ENCODE data around the gene AKAP12. TPM values are rescaled to one million over a fixed set of nuclear protein-coding genes. Genes with fewer than 3 reads are reported as not detected.

The AKAP12 gene
- total RNA-seq, 1 donor from 2014 or later, result 53.9 TPM

GRCh38 chr6:151205721-151206600 lies 33.8 kb upstream of the AKAP12 start:
- no peaks in the 10 kb centered on the region for H3K27me3 ChIP-seq
- H3K4me1 ChIP-seq, result no peaks in the 10 kb centered on the region
- no peak overlapping the region for H3K4me3 ChIP-seq
- no peak for TF ChIP-seq CTCF (IDR thresholded peaks at IDR 0.05)
- H3K27ac ChIP-seq, result no peak overlapping the region
- H3K9me3 ChIP-seq, result peaks cover 0 to 6% of the 10 kb centered on the region in 2 donors
- intact Hi-C loops (cut with DNase I), result no loop called here
- H3K36me3 ChIP-seq, result no peaks in the 10 kb centered on the region
- DNase-seq (ENCODE audit: low spot score in 2 of 2), result no peak

- no peak for TF ChIP-seq CTCF (IDR thresholded peaks at IDR 0.05)
- H3K36me3 ChIP-seq, result no peaks in the 10 kb centered on the region
- no peak overlapping the region for H3K27ac ChIP-seq
- peaks cover 0 to 8% of the 10 kb centered on the region in 2 donors for H3K9me3 ChIP-seq
- intact Hi-C loops (cut with DNase I), result no loop called here
- no peak for DNase-seq (ENCODE audit: low spot score in 2 of 2)
- H3K27me3 ChIP-seq, result no peaks in the 10 kb centered on the region
- no peaks in the 10 kb centered on the region for H3K4me1 ChIP-seq
- H3K4me3 ChIP-seq, result no peak overlapping the region
Measured at GRCh38 chr6:151207674-151208073, 32.1 kb upstream of the AKAP12 start.

GRCh38 chr6:151209071-151209831 lies 30.5 kb upstream of the AKAP12 start:
- no peak for TF ChIP-seq CTCF (IDR thresholded peaks at IDR 0.05)
- intact Hi-C loops (cut with DNase I), result no loop called here
- H3K9me3 ChIP-seq, result peaks cover 0 to 8% of the 10 kb centered on the region in 2 donors
- H3K36me3 ChIP-seq, result no peaks in the 10 kb centered on the region
- no peak for DNase-seq (ENCODE audit: low spot score in 2 of 2)
- no peak overlapping the region for H3K4me3 ChIP-seq
- H3K4me1 ChIP-seq, result no peaks in the 10 kb centered on the region
- H3K27ac ChIP-seq, result no peak overlapping the region
- H3K27me3 ChIP-seq, result no peaks in the 10 kb centered on the region

- Histone ChIP-seq H3K4me3 (no peak overlapping the region), H3K4me1 (no peaks in the 10 kb centered on the region), H3K36me3 (no peaks in the 10 kb centered on the region), H3K27me3 (no peaks in the 10 kb centered on the region), H3K27ac (no peak overlapping the region), H3K9me3 (peaks cover 0 to 8% of the 10 kb centered on the region in 2 donors)
- DNase-seq (ENCODE audit: low spot score in 2 of 2), result no peak
- intact Hi-C loops (cut with DNase I), result no loop called here
- TF ChIP-seq CTCF (IDR thresholded peaks at IDR 0.05), result no peak
Measured at GRCh38 chr6:151211075-151211474, 28.7 kb upstream of the AKAP12 start.

GRCh38 chr6:151213352-151213751 lies 26.4 kb upstream of the AKAP12 start:
- Histone ChIP-seq H3K36me3 (no peaks in the 10 kb centered on the region), H3K9me3 (peaks cover 0 to 8% of the 10 kb centered on the region in 2 donors), H3K4me3 (no peak overlapping the region), H3K4me1 (no peaks in the 10 kb centered on the region), H3K27me3 (no peaks in the 10 kb centered on the region), H3K27ac (no peak overlapping the region)
- DNase-seq (ENCODE audit: low spot score in 2 of 2), result no peak
- TF ChIP-seq CTCF (IDR thresholded peaks at IDR 0.05), result no peak
- intact Hi-C loops (cut with DNase I), result no loop called here
